Gastroesophageal sphincter (tissue), 4 donors: Measurements from ENCODE around the gene TTC24. TPM values are rescaled to one million over a fixed set of nuclear protein-coding genes. Genes with fewer than 3 reads are reported as not detected.
A peak's percentile ranks its signal among the peaks of the same experiment; 100 is the strongest.

Experiments
- ATAC-seq: fragments of 150-250 bp; one replicate; pipeline ENCODE4 v1.9.1; 2016; ENCODE audit warnings: mild to moderate bottlenecking, moderate library complexity
- H3K27ac ChIP-seq, 4 donors: fragments of 200-600 bp; sonication (generic) in 3 of 4; 1 replicate in 3 of 4; 2 replicates in 1 of 4; pipeline ENCODE4 v1.5.1; 2016 to 2019
- H3K27me3 ChIP-seq: fragments of 200-600 bp; sonication (generic); one replicate; pipeline ENCODE4 v1.5.1; 2019
- H3K36me3 ChIP-seq, 2 donors: fragments of 200-600 bp; sonication (generic); one replicate each; pipeline ENCODE4 v1.5.1; 2019; ENCODE audit warnings: control low read depth in 1 of 2
- H3K4me1 ChIP-seq, 3 donors: fragments of 200-600 bp; sonication (generic); 1 replicate in 2 of 3; 2 replicates in 1 of 3; pipeline ENCODE4 v1.5.1; 2016 to 2019; ENCODE audit warnings: control low read depth in 2 of 3
- H3K4me3 ChIP-seq, 2 donors: fragments of 200-600 bp; sonication (generic); one replicate each; pipeline ENCODE4 v1.5.1; 2019; ENCODE audit warnings: mild to moderate bottlenecking in 1 of 2, moderate library complexity in 1 of 2
- H3K9me3 ChIP-seq, 3 donors: fragments of 200-600 bp; sonication (generic); one replicate each; pipeline ENCODE4 v1.5.1; 2017 to 2019; ENCODE audit warnings: control low read depth in 2 of 3
- EP300 ChIP-seq: sonication (generic); formaldehyde crosslinking; IDR thresholded peaks from one replicate; pipeline ENCODE4 v1.6.1; 2017; ENCODE audit warnings: antibody characterized with exemption, mild to moderate bottlenecking
- POLR2A ChIP-seq, 2 donors: fragments of 450-650 bp; IDR thresholded peaks; one replicate each; pipeline ENCODE4 v1.6.1; 2017; ENCODE audit warnings: antibody characterized with exemption in 2 of 2, mild to moderate bottlenecking in 2 of 2, moderate library complexity in 1 of 2
- POLR2AphosphoS5 ChIP-seq: sonication (generic); formaldehyde crosslinking; IDR thresholded peaks from one replicate; pipeline ENCODE4 v1.6.1; 2017; ENCODE audit warnings: antibody characterized with exemption
- WGBS, 2 donors: methylation state at CpG; one replicate each; pipeline ENCODE4 v1.1.5; 2018; ENCODE audit warnings: low coverage in 1 of 2; 5-methylcytosine and 5-hydroxymethylcytosine counted together
- total RNA-seq, 4 donors: library from RNA; depleted of rRNA; stranded (reverse); fragments of >200 nt; gene quantifications; one replicate each; pipeline ENCODE4 v1.1.0, GENCODE V29; 2016
- TF ChIP-seq, protein P1 (sequence below), 4 experiments: fragments of 200-600 bp in 2 of 4; fragments of 450-650 bp in 2 of 4; sonication (generic) in 1 of 4; IDR thresholded peaks; one replicate each; pipeline ENCODE4 v1.5.1; 2017 to 2019; ENCODE audit warnings: antibody characterized with exemption in 4 of 4, mild to moderate bottlenecking in 2 of 4, moderate library complexity in 2 of 4

Gene TTC24
- total RNA-seq, 4 donors from 2014 or later = not detected

- no peaks in the 10 kb centered on the region for H3K36me3 ChIP-seq
- 47% methylated on average over 3 of the region's 7 CpGs; no CpG with 5 or more reads in 1 of the 2 donors for WGBS, 2 donors
- no peak overlapping the region for H3K27ac ChIP-seq
- TF ChIP-seq POLR2AphosphoS5 (no peak), EP300 (no peak), POLR2A (IDR thresholded peaks at IDR 0.05) (no peak)
- TF ChIP-seq, protein P1, sequence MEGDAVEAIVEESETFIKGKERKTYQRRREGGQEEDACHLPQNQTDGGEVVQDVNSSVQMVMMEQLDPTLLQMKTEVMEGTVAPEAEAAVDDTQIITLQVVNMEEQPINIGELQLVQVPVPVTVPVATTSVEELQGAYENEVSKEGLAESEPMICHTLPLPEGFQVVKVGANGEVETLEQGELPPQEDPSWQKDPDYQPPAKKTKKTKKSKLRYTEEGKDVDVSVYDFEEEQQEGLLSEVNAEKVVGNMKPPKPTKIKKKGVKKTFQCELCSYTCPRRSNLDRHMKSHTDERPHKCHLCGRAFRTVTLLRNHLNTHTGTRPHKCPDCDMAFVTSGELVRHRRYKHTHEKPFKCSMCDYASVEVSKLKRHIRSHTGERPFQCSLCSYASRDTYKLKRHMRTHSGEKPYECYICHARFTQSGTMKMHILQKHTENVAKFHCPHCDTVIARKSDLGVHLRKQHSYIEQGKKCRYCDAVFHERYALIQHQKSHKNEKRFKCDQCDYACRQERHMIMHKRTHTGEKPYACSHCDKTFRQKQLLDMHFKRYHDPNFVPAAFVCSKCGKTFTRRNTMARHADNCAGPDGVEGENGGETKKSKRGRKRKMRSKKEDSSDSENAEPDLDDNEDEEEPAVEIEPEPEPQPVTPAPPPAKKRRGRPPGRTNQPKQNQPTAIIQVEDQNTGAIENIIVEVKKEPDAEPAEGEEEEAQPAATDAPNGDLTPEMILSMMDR (IDR thresholded peaks at IDR 0.05) = no peak
- no peaks in the 10 kb centered on the region for H3K27me3 ChIP-seq
- no peak overlapping the region for H3K4me3 ChIP-seq
- no peaks in the 10 kb centered on the region for H3K9me3 ChIP-seq
- H3K4me1 ChIP-seq = no peaks in the 10 kb centered on the region
- ATAC-seq = no peak
These were observed 1.5 kb upstream of the TTC24 start for GRCh38 chr1:156578055-156578454.

DNA sequence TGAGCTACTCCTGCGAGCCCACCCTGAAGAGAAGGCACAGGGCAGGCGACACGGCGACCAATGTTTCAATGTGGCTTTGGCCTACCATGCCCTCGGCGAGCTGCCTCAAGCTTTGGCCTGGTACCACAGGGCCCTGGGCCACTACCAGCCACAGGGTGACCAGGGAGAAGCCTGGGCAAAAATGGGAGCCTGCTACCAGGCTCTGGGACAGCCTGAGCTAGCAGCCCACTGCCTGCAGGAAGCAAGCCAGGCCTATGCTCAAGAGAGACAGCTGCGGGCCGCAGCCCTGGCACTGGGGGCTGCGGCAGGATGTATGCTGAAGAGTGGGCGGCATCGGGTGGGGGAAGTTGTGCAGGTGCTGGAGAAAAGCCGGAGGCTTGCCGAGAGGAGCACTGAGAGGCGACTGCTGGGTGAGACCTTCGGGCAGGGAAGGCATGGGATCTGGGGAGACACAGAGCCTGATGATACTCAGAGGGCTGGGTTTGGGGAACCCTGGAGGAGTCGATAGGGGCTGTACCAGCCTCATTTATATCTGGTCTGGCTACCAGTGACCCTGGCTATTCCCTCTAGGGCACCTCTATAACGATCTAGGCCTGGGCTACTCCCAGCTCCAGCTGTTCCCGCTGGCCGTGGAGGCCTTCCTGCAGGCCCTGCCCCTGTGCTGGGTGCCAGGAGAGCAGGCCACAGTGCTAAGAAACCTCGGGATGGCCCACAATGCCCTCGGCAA, 2.3 kb downstream of the TTC24 start:
- Histone ChIP-seq H3K4me1 (peaks cover 0 to 11% (median 0%) of the 10 kb centered on the region in 3 donors), H3K9me3 (no peaks in the 10 kb centered on the region), H3K4me3 (no peak overlapping the region), H3K27me3 (no peaks in the 10 kb centered on the region), H3K36me3 (no peaks in the 10 kb centered on the region), H3K27ac (no peak overlapping the region)
- ATAC-seq = no peak
- TF ChIP-seq, protein P1 (IDR thresholded peaks at IDR 0.05) = no peak
- TF ChIP-seq EP300 = no peak
- 80% methylated on average over 1 of the region's 21 CpGs; no CpG with 5 or more reads in 1 of the 2 donors for WGBS, 2 donors

GRCh38 chr1:156582388-156583017, 3.0 kb downstream of the TTC24 start:
- ATAC-seq = no peak
- H3K4me1 ChIP-seq = peaks cover 0 to 11% (median 0%) of the 10 kb centered on the region in 3 donors
- TF ChIP-seq, protein P1 (IDR thresholded peaks at IDR 0.05) = no peak
- TF ChIP-seq EP300 = no peak
- no peak for TF ChIP-seq POLR2A (IDR thresholded peaks at IDR 0.05)
- no peak for TF ChIP-seq POLR2AphosphoS5
- no CpG with 5 or more reads among the region's 9 CpGs for WGBS, 2 donors
- H3K27ac ChIP-seq = no peak overlapping the region
- H3K4me3 ChIP-seq = no peak overlapping the region
- no peaks in the 10 kb centered on the region for H3K9me3 ChIP-seq
- H3K27me3 ChIP-seq = no peaks in the 10 kb centered on the region
- H3K36me3 ChIP-seq = no peaks in the 10 kb centered on the region

DNA sequence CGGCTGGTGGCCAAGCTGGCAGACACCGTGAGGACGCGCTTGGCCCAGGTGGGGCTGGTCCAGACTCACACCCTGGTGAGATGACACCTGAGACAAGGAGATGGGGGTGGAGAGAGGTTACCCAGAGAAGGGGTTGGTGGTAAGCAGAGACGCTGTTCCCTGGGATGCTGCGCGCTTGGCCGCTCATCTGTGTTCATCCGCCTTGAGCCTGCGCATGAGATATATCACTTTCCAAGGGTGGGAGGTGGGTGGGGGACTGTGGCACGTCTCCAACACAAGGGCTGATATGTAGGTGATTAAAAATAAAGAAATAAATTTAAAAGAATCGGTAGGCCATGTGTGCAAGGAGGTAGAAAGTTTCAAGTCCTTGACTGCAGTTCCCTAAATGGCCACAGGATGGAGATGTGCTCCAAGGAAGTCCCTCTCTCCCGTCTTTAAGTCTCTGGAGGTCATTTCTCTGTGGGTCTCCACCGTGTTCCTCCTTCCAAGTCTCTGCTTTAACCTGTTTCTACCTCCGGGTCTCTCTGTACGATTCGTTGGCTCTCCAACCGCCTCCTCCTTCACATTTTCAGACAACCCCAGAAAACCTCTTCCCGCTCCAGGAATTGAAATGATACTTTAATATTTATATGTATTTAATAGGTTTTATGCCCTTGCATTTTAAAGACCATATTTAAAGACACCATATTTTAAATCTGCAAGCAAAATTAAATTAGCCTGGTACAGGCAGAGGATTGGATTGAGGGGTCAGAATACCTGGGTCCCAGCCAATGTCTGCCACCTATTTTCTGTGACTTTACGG, 4.5 kb downstream of the TTC24 start:
- H3K27me3 ChIP-seq = no peaks in the 10 kb centered on the region
- peak; percentile 48 for ATAC-seq
- TF ChIP-seq, protein P1 (IDR thresholded peaks at IDR 0.05) = peak; percentile 92 to 98 (median 93)
- TF ChIP-seq EP300 (no peak), POLR2A (IDR thresholded peaks at IDR 0.05) (no peak), POLR2AphosphoS5 (no peak)
- no peak overlapping the region for H3K4me3 ChIP-seq
- 31 to 42% methylated on average over 12 to 16 of the region's 20 CpGs for WGBS, 2 donors
- no peak overlapping the region for H3K27ac ChIP-seq
- H3K36me3 ChIP-seq = no peaks in the 10 kb centered on the region
- H3K4me1 ChIP-seq = peaks cover 0 to 11% (median 0%) of the 10 kb centered on the region in 3 donors
- H3K9me3 ChIP-seq = no peaks in the 10 kb centered on the region
